Uterus (tissue), 2 donors: Measurements from ENCODE around the gene CREB1.

Experiments used
- POLR2A ChIP-seq, 2 donors: fragments of 450-650 bp; IDR thresholded peaks; one replicate each; pipeline ENCODE4 v1.6.1; 2016; ENCODE audit warnings: antibody characterized with exemption in 2 of 2, mild to moderate bottlenecking in 1 of 2, moderate library complexity in 1 of 2
- TF ChIP-seq, protein P1 (sequence below), 4 experiments: fragments of 200-600 bp in 2 of 4; fragments of 450-650 bp in 2 of 4; sonication (generic) in 2 of 4; IDR thresholded peaks; one replicate each; pipeline ENCODE4 v1.5.1; 2016 to 2019; ENCODE audit warnings: antibody characterized with exemption in 4 of 4, mild to moderate bottlenecking in 2 of 4, moderate library complexity in 1 of 4

DNA sequence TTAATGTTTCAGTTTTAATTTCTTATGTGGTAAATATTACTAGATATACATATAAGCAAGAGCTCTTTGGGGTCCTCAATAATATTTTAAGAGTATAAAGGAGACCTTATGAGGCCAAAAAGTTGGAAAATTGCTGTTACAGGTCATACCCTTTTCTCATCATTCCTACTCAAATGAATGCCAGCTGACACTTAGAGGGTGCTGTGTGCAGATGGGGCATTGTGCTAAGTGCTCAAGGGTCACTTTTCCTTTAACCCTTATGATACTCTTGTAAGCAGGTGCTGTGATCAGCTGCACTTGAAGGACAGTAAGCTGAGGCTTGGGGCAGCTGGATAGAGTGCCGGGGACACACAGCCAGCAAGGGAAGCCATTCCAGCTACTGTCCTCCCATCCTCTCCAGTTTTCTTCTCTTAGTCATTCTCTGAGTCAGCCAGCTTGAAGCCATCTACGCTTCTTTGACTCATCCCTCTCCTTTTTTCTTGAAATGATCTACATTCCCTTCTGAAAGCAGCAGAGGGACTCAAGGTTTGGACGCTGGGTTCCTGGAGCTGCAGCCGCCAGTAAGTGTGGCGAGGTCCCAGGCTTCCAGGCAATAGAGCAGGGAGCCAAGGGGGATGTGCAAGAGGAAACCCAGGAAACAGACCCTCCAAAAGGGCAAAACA, 42.0 kb upstream of the CREB1 start:
- TF ChIP-seq, protein P1, sequence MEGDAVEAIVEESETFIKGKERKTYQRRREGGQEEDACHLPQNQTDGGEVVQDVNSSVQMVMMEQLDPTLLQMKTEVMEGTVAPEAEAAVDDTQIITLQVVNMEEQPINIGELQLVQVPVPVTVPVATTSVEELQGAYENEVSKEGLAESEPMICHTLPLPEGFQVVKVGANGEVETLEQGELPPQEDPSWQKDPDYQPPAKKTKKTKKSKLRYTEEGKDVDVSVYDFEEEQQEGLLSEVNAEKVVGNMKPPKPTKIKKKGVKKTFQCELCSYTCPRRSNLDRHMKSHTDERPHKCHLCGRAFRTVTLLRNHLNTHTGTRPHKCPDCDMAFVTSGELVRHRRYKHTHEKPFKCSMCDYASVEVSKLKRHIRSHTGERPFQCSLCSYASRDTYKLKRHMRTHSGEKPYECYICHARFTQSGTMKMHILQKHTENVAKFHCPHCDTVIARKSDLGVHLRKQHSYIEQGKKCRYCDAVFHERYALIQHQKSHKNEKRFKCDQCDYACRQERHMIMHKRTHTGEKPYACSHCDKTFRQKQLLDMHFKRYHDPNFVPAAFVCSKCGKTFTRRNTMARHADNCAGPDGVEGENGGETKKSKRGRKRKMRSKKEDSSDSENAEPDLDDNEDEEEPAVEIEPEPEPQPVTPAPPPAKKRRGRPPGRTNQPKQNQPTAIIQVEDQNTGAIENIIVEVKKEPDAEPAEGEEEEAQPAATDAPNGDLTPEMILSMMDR (IDR thresholded peaks at IDR 0.05), result no peak
- TF ChIP-seq POLR2A (IDR thresholded peaks at IDR 0.05), result no peak
